Choroid plexus epithelial cell (primary cell): Measurements from ENCODE around the gene SPINK7.

Experiments
- DNase-seq: peaks from one replicate; pipeline ENCODE4 v3.0.0-alpha.2; 2010; ENCODE audit warnings: low read depth
- H3K4me3 ChIP-seq: 2 replicates; pipeline ENCODE4 v1.5.1; 2011; ENCODE audit warnings: low read depth, mild to moderate bottlenecking, control low read depth, low read length, moderate library complexity
- TF ChIP-seq, protein P1 (sequence below): conservative IDR thresholded peaks from 2 replicates; pipeline ENCODE4 v1.5.1; 2011; ENCODE audit warnings: low read depth, mild to moderate bottlenecking, control low read depth, inconsistent platforms, low read length, moderate library complexity

Gene SPINK7

DNA sequence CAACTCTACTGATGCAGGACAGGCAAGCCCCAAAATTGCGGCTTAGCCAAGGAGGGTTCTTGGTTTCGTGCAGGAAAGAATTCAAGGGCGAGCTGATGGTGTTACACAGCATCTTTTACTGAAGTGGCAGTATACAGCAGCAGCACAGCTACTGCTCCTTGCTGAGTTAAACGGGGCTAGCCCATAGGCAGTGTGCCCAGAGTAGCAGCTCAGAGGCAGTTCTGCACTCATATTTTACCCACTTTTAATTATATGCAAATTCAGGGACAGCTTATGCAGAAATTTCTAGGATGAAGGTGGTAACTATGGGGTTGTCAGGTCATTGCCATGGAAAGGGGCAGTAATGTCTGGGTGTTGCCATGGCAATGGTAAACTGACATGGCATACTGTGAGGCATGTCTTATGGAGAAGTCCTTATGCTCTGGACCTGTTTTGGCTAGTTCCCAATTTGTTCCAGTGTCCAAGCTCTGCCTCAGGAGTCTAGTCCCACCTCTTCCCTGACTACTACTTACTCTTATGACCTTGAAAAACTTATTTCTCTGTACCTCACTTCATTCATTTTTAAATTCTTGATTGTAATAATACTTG lies 21.1 kb downstream of the SPINK7 start:
- TF ChIP-seq, protein P1, sequence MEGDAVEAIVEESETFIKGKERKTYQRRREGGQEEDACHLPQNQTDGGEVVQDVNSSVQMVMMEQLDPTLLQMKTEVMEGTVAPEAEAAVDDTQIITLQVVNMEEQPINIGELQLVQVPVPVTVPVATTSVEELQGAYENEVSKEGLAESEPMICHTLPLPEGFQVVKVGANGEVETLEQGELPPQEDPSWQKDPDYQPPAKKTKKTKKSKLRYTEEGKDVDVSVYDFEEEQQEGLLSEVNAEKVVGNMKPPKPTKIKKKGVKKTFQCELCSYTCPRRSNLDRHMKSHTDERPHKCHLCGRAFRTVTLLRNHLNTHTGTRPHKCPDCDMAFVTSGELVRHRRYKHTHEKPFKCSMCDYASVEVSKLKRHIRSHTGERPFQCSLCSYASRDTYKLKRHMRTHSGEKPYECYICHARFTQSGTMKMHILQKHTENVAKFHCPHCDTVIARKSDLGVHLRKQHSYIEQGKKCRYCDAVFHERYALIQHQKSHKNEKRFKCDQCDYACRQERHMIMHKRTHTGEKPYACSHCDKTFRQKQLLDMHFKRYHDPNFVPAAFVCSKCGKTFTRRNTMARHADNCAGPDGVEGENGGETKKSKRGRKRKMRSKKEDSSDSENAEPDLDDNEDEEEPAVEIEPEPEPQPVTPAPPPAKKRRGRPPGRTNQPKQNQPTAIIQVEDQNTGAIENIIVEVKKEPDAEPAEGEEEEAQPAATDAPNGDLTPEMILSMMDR, result no peak
- H3K4me3 ChIP-seq, result no peak overlapping the region
- no peak for DNase-seq

DNA sequence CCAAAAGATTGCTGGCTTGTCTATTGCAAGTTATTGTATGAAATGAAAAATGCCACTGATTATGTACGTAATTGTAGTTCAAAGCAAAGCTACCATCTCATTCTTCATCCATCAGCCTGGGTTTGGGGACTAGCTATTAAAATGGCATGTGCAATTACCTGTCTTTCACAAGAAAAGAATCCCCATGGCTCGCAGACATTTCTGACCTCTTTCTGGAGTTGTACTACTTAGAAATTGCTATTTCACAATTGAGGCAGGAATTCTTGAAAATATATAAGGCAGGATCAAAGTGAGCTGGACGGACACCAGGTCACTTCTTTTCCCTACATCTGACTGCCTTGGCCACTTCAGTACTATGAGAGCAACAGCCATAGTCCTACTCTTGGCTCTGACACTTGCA lies 23.0 kb downstream of the SPINK7 start, which contains the start of gene SPINK9:
SPINK9 (plus strand) TSS at position 301 of the 400 bp plus-strand sequence; CDS start at position 356, 55 bp downstream.
- TF ChIP-seq, protein P1, result no peak
- no peak within 1 kb of the TSS for H3K4me3 ChIP-seq
- no peak for DNase-seq

DNA sequence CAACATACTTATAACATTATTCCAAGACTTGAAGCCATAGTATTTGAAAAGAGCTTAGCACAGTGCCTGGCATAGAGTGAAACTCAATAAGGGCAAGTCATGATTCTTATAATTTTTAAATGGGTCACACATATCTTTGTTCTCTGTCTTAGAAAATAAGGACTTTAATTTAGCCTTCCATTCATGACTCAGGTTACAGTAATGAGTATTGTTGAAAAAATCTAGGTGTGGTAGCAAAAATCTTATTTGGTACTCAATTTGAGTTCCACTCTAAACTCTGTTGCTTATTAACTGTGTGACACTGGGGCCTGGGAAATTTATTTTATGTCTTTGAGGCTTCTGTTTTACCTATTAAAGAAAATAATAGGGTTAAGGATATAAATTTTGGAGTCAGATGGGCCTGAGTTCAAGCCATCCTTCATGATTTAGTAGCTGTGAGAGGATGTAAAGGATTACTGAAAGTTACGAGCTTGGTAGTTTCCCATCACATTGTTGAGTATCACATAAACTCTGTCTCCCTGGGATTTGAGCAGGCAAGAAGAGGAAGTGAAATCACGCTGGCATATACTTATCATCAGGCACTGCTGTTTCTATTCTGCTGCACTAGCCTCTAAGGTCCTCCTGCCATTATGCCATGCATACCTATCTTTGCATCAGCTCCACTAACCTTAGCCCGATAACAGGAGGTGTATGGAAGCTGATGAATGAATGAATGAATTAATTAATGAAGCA lies 24.6 kb downstream of the SPINK7 start:
- DNase-seq, result no peak
- TF ChIP-seq, protein P1, result no peak
- H3K4me3 ChIP-seq, result no peak overlapping the region

DNA sequence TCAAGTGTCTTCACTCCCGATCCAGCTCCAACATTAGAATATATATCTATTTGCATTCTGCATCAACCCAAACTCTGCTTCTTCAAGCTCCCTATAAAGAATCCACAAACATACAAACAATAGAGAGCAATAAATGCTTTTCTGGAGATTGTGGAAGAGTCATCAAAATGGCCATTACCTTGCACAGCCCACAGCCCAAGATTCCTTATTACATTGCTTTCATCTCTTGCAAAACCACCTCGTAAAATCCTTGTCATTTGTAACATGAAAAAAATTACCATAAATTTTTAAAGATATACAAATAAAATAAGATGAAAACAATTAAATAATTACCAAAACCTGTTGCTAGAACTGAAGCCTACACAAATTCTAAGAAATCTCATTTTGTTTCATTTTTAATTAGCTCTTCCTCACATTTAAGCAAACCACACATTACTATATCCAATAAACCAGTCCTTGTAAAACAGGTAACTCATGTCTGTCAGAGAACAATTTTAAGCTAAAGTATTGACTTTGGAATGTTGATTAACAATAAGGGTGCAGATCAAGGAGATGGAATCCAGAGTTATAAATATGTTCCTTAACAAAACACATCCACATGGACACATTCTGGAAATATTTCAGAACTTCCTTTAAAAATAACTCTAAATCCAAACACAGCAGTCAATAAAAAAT lies 30.3 kb downstream of the SPINK7 start:
- no peak overlapping the region for H3K4me3 ChIP-seq
- no peak for DNase-seq
- TF ChIP-seq, protein P1, result no peak

DNA sequence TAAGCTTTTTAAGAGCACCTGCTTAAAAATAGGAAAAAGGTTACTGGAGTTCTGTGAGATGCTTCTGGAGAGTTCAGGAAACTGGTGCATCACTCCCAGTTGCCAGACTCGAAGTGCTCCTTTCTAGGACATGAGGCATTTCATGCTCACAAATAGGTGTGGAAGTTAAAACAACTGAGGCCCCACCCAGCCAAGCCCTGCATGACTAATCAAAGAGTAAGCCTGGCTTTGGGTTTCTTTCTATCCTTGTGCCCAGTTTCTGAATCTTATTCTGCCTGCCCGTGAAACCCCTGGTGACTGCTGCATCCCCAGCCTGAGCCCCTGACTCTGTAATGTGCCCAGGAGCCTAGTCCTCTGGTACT lies 30.8 kb downstream of the SPINK7 start:
- no peak for DNase-seq
- H3K4me3 ChIP-seq, result no peak overlapping the region
- TF ChIP-seq, protein P1, result no peak

DNA sequence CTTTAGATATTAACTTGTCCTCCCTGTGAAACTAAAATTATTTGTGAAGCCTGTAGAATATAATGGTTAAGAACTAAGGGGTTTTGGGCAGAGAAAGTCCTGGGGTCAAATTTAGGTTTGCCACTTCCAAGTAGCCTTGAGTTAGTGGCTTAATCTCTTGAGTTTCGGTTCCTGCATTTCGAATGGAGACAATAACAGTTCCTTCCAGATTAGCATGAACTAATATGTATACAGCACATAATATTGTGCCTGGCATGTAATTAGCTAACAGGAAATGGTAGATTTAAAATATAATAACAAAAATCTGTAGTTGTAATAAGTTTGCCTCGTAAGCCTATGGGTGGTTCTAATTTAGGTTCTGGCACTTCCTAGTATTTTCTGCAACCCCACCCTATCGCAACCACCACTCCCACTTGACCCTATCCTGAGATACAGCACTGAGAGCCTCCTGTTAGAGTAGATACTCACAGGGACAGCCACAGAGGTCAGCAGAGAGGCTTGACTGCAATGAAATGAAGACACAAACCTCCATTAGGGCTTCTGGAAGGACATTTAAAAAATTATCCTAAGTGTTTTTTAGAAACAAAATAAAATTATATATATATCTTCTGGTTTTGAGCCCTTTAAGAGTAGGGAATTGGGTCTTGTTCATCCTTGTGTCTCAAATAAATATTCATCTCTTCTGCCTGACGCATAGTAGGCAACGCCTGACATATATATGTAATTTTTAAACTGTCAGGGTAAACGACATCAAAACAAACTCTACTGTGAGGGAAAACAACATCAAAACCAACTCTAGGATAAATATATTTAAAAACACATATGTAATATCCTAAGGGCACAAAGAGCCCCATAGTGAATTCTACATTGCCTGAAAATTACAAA lies 31.6 kb downstream of the SPINK7 start:
- H3K4me3 ChIP-seq, result no peak overlapping the region
- TF ChIP-seq, protein P1, result no peak
- no peak for DNase-seq
